ENCODE data around the gene COL4A5.

- TF ChIP-seq CTCF (IDR thresholded peaks at IDR 0.05; ENCODE audit: low read length) = no peak
- TF ChIP-seq EZH2 (IDR thresholded peaks at IDR 0.05; ENCODE audit: borderline replicate concordance, low read length) = no peak
These were observed 293.1 kb downstream of the COL4A5 start for GRCh38 chrX:108732630-108733321.
